HT-29 (cell line): ENCODE results near the gene ADCY2. TPM values are rescaled to one million over a fixed set of nuclear protein-coding genes. Genes with fewer than 3 reads are reported as not detected.

Source experiments
- DNase-seq: peaks from one replicate; pipeline ENCODE4 v3.0.0-alpha.2; 2015; ENCODE audit warnings: low spot score
- total RNA-seq: library from RNA; depleted of rRNA; stranded (reverse); fragments of >200 nt; shearing (Covaris generic); gene quantifications from 2 replicates; pipeline ENCODE4 v1.2.3, GENCODE V29; 2014

The ADCY2 gene
- total RNA-seq, 1 experiment from 2014 or later: not detected

DNA sequence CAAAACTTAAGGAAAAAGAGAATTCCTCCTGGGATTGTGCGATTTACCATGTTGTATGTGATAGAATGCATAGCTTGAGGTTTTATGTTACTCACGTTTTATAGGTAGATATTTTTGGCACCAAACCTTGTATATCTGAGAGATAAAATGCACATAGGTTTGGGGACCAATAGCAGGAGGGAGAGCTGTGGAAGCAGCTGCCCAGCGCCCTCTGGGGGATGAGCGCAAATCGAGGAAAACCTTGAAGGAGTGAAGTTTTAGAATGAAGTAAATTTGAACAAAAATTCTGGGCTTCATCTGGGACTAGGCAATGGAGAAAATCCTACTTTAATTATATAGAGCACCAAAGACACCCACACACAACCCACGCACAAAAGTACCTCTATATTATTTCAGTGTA lies 197.0 kb downstream of the ADCY2 start:
- peak; percentile 30 for DNase-seq

DNA sequence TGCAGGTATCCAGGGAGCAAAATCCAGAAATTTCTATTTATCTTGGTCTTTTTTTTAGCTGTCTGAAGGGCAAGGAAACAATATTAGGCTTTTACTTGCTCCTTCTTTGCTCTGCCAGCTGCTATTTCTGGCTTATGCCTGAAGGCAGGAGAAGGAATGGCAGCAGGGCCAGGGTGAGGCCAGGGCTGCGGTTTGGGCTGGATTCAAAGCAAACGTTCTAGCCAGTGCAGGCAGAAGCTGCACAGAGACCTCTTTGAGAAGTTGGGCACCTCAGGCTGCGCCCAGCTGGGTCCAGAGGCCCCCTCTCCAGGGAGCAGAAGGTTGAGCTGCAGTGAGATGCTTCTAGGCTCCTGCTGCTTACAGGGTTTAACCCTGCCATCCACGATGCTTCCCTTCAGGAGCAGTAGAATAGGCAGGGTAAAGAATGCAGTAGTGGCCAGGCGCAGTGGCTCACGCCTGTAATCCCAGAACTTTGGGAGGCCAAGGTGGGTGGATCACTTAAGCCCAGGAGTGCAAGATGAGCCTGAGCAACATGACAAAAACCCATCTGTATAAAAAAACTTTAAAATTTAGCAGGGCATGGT lies 201.2 kb downstream of the ADCY2 start:
- no peak for DNase-seq

DNA sequence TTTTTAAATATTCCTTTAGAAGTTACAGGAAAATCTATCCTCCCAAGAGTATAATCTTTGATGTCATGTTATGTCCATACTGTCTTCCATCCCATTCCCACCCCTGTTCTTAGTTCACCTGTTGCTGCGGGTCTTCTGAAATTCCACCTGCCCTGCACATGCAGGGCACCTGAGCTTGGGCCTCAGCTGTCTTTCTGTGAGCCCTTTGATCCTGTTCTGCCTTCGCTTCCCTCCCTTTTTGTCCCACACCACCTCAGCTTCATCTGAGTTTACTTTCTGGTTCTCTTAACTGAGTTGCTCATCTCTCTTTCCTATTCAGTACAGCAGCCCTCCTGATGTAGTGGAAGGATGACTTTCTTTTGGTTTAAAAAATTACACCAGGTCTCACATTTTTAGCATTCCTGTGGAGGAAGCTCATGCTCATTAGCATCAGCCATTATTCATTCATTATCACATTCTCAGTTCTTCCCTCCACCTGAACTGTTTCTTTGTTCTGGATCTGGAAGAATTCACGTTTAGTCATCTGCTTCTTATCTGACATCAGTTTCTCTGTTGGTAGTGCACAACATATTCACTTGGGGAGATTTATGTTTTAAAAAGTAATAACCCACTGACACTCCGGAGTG lies 211.0 kb downstream of the ADCY2 start:
- no peak for DNase-seq

DNA sequence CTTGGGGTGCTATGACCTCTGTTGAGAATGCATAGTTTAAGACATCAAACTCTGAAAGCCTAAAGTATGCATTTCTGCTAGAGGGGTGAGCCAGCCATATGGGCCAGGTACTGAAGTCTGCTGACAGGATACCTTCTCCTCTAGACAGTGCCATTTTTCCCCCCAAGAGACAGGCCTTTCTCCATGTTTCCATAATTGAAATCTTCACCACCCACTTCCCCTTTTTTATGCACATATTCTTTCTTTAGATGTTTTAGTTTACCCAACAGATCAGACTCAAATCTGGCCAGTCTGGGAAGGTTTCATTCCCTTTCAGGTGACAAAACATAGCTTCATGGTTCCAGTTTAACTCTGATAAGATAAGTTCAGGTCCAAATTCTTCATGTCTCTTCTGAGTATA lies 212.8 kb downstream of the ADCY2 start:
- DNase-seq: no peak

DNA sequence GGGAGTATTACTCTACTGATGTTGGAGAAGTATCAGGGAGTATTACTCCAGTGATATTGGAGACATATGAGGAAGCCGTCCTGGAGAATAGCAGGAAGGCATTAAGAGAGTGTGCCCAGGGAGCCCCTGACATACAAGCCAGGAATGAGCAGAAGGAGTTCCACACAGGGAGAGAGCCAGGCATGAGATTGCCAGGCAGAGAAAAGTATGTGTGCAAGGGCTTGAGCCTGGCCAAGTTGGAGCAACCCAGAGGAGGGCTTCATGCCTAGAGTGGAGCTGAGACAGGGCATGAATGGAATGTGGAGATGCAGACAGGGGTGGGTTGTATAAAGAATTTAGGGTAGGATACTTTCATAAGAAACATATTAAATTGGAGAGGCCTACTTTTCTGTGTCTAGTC lies 213.8 kb downstream of the ADCY2 start:
- no peak for DNase-seq

DNA sequence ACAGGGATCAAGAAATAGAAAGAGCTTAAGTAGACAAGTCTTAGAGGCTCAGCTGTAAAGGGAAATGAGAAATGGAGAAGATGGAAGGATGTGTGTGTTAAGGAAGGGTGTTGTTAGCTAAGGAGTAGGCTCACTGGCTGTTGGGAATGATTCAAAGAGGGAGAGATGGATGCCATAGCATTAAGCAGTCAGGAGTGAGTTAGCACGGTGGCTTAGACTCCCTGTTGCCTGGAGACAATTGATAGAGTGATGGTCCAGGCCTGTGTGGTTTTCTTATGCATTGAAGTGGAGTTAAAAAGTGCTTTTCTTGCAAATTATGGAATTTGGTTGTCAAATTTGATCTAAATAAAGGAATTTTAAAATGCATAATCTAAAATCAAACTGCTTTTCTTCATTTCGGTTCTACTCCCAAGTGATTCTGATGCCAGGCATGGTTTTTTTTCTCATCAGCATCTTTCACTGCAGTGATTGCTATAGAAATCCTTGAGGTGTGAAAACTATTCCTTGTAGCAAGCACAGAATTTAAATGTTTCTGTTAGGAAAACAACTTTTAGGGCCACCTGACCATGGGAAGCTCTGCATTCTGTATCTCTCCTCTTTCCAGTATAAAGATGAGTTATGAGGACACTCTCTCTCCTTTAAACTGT lies 214.7 kb downstream of the ADCY2 start:
- no peak for DNase-seq

DNA sequence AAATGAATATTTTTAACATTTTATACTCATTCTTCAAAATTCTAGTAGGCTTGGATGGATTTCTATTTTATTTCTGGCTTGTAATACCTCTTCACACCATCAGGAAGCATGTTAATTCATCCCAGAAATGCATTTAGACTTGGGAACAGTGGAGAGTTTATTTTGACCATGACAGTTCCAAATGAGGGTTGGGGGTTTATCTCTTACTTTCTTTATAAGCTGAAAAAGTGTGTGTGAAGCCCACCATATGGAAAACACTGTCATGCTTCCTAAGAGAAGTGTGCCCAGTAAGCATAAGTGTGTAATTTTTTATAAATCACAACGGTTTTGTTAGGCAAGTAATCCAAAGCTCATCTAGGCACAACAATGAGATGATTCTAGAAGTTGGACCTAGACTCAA lies 215.6 kb downstream of the ADCY2 start:
- DNase-seq: no peak

DNA sequence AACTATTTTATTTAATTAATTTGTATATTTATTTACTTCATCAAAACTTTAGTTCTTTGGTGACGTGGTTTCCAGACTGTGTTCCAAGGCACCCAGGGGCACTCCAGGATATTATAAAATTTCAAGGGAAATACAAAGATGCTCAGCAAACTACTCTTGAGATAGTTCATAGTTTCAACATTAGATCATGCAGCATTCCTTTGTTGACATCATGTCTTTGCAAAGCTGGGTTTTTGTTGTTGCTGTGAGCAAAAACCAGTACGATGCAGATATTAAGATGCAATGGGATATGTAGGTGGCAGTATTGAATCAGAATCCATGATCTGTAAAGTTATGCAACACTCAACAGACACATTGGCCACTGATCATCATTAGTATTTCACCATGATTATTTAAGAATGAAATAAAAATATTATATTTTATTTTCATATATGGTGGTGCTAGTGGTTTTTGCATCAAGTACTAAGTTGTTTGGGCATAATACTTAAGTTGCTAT lies 219.7 kb downstream of the ADCY2 start:
- DNase-seq: no peak

DNA sequence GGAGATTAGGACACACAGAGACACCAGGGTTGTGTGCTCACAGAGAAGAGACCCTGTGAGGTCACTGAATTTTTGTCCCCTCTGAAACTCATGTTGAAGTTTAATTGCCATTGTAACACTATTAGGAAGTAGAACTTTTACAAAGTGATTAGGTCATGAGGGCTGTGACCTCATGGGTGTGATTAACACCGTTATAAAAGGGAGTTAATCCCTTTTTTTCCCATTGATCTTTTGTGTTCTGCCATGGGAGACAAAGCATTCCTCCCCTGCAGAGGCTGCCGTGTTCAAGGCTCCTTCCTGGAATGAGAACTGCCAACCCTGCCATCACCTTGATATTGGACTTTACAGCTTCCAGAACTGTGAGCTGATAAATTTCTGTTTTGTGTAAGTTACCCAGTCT lies 221.0 kb downstream of the ADCY2 start:
- DNase-seq: no peak

DNA sequence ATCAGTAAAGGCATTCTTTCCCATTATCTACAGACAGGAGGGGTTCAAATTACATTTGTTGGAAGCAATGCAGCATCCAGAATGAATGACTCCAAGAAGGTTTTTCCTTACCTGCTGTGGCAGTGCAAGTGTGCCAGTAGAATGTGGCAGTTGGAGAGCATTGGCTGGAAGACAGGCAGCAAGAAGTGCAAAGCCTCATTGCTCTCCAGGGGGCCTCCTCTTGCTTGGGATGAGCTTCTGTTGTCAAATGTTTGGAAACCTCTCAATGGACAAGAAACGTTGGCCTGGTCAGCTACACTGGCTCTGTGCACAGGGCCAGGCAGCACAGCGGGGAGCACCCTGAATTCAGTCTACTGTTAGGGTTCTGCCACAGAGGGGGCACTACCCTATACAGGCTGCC lies 226.6 kb downstream of the ADCY2 start:
- no peak for DNase-seq

DNA sequence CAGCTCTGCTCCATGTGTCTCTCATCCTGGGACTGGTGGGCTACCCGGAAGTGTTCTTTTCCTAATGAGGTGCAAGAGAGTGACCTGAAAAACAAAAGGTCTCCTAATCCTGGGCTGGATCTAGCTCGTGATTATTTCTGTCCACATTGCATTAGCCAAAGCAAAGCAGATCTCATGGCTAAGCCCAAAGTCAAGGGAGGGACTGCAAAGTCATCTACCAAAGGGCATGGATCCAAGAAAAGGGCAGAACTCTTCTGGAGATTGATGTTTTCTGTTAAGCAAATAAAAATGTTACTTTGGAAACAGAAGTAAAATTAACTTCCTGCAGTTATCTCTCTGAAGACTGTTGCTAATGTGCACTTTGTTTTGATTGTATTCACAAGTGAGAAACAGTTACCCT lies 229.8 kb downstream of the ADCY2 start:
- DNase-seq: no peak

DNA sequence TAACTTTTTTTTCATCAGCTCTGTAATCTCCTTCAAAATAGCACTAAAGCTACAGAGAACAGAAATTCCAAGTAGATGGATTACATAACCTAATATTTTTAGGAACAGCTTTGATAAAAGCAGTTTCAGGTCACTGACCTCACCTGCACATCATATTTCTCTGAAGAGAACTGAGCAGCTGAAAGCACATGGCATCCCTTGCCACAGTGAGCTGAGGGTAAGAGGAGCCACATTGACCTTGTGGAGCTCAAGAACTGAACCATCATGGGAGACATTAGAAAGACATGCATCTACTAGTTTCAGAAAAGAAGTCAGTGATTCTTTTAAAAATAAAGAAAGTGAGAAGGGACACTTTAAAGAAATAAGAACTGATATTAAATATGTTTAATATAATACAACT lies 232.3 kb downstream of the ADCY2 start:
- no peak for DNase-seq

DNA sequence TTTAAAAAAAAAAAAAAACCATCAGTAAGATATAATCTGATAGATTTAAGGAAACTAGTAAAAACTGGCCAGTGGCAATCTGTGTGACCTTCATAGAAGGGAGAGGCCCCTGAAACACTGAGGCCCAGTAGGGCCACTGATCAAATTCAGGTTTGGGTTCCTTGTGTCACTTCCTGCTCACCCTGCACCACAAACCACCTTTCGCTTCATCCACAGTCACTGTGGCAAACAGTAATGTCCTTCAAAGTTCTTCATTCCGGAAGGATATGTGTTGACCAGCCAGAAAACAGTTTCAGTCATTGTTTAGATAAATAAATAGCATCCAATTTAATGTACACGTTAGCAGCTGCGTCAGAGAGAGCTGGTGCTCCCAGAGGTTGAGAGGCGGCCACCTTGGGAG lies 232.9 kb downstream of the ADCY2 start:
- no peak for DNase-seq

DNA sequence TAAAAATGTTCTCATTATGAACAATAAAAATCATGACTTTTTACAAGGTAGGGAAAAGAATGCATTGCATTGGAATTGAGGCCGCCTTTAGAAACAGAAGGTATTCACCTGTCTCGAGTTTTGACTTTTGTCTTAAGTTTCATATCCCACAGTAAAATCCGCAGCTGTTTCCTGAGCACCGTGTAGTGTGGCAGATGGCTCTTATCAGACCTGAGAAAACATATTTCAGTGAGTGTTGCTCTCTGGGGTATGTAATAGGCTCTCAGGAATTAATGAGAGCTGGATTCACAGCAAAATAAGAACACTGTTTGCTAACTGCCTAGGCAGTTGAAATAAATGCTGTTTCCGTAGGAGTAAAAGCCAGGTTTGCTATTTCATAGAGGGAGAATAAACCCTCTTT lies 233.6 kb downstream of the ADCY2 start:
- DNase-seq: no peak

DNA sequence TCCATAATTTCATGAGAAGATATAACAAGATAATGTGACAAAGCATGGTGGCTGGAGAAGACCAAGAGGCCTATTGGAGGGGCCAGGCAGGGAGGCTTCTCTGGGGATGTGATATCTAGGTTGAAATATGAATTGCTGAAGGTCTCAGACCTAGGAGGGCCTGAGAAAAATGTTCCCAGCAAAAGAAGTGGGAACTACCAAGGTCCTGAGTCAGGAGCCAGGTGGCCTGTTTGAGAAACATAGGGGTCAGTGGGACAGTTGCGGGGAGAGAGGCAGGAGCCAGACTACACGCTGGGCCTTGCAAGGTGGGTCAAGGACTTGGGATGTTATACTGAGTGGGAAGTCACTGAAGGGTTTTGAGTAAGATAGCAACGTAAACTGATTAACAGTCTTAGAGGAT lies 238.9 kb downstream of the ADCY2 start:
- DNase-seq: no peak

DNA sequence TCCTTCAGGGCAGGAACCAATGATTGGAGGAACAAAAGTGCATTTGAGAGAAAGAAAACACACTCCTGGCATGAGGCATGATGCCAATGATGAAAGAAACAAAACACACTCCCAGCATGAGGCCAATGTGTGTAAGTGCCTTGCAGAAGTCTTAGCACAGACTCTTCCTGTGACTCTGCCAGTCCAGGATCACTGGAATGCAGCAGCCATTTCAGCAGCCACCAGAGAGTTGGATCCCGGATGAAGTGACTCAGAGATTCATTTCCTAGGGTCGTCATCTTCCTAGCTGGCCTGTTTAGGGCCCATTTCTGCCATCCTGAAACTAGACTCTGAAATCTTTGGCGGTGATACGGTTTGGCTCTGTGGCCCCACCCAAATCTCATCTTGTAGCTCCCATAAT lies 242.5 kb downstream of the ADCY2 start:
- no peak for DNase-seq

DNA sequence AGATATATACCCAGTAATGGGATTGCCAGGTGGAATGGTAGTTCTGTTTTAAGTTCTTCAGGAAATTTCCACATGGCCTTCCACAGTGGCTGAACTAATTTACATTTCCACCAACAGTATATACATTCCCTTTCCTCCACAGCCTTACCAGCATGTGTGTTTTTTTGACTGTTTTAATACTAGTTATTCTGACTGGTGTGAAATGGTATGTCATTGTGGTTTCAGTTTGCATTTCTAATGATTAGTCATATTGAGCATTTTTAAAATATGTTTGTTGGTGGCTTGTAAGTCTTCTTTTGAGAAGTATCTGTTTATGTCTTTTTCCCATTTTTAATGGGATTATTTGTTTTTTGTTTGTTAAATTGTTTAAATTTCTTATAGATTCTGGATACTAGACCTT lies 246.1 kb downstream of the ADCY2 start:
- DNase-seq: no peak

DNA sequence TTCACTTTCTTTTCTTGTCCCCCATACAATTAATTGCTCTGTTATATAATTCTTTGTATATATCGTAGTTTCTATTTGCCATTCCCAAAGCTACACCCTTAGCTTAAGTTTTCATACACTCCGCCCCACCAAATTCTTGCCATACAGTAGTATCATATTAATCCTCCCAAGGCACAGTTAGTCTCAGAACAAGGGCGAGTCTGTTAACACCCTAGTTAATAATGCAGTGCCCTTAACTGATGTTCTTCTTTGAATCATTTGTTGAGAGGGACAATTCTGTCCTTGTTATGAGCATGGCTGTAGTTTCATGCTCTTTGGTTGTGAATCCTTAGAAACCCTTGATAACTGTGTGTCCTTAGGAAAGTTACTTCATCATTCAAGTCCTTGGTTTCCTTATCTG lies 248.8 kb downstream of the ADCY2 start:
- DNase-seq: no peak

DNA sequence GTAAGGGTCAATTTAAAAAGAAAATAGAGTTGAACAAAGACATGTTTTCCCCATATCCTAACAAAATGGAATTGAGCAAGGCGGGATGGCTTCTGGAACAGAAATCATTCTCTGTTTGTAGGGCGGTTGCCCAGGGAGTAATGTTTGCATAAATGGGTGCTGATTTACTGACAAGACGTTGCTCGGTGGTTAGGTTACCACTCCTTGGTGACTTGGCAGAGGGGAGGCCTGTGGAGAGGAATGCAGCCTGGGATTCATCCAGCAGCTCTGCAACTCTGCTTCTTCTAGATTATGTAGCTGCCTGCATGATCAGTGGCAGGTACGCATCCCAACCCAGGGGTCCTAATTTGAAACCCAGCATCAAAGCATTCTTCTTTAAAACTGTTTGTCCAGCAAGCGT lies 254.8 kb downstream of the ADCY2 start:
- DNase-seq: no peak

DNA sequence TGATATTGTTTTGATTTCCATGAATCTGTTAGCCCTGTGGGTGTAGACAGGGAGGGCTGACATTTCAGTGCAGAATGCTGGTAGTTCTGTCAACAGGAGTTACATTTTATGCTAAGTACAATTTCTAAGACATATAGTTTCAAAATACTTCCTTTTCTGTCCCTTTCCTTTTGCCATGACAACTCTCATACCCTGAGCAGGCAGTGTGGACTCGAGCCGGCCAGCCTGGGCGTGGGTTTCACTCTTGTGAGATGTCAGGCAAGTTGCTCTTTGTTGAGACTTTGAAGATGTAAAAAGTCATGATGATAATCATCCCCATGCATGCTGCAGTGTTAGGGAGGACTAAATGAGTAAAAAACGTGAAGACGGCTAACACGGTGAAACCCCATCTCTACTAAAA lies 257.1 kb downstream of the ADCY2 start:
- no peak for DNase-seq

DNA sequence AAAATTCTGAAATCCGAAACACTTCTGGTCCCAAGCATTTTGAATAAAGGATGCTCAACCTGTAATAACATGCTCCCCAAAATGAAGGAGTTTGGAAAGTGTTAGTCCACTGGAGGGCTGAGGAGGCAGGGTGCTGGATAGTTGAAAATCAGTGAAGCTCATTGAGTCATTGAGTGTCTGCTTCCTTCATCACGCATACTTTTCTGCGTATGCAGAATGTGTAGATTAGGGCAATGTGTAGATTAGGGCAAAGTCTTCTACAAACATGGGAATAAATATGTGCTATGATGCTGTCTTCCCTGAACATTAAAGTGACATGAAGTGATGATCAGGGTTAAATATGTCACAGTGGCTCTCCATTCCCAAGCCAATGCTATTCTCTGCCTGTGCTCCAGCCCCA lies 261.2 kb downstream of the ADCY2 start:
- DNase-seq: no peak

DNA sequence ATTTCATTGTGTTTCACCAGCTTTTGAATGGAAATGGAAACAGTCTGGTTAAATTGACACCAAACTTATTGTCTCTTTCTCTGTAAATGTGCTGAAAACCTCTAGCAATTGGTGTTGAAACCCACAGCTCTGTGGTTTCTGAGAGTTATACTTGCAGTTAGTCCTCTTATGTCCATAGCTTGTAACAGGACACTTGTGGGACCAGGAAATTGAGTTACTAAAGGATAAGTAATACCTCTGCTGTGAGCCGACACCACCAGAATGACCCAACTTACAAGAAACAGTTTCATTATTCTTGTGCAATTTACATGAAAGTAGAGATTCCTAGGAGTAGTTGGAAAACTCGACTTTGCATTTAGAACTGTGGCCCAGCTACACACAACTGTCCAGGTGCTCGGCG lies 263.5 kb downstream of the ADCY2 start:
- DNase-seq: no peak

DNA sequence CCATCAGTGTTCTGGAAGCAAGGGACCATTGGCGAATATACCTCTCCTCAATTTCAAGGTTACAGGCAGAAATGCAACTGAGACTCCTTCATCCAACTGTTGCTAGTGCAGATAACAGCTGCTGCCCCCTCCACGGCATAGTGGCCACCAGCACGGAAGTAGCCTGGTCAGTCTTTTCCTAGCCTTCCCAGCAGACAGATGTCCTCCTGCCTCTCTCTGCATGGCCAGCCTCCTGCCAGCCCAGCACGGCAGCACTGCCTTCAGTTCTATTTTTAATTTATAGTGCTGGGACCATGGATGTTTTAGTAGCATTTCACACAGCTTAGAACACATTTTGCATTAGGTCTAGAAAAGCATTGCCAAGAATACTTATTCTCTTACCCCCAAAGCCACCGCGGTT lies 266.4 kb downstream of the ADCY2 start:
- DNase-seq: no peak
